GM18868 (cell line): ENCODE data around the gene NGB.

Experiments
- ATAC-seq: cut with Tn5 transposase; IDR thresholded peaks from one replicate; pipeline ENCODE4 v1.9.1; 2021; ENCODE audit warnings: mild to moderate bottlenecking, moderate library complexity; ENCODE audit not compliant: unreplicated experiment

Gene NGB

GRCh38 chr14:77238996-77239395, 32.0 kb downstream of the NGB start:
- ATAC-seq: no peak

- no peak for ATAC-seq
Observed at GRCh38 chr14:77238356-77238755, 32.6 kb downstream of the NGB start.

DNA sequence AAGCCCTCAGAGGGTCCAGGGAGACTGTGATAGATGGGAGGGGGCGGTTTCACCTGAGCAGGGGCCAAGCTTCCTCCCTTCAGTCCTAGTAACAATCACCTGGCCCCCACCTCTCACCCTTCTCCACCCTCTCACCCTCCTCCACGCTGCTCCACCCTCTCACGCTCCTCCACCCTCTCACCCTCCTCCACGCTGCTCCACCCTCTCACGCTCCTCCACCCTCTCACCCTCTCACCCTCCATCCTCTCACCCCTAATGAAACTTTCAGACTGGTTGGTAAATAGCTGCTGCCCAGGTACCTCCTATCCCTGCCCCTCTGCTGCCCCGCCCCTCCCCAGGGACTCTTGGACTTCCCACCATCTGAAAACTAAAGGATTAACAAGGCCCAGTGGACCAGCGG, 34.2 kb downstream of the NGB start:
- ATAC-seq: no peak

DNA sequence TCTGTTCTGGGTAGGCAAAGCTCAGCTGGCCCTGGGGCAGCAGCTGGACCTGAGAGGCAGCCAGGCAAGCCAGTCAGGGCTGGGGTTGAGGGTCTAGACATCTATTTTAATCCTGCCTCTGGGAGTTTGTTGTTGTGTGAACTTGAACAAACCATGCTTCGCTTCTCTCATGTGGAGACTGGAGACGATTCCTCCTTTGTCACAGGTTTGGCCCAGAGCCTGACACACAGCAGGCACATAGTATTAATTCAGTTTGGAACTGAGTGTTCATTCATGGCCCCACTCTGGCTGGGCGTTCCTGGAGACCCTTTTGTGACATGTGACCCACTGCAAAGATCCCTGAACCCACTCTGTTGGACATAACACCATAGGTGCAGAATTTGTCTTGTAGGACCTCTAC, 39.3 kb downstream of the NGB start:
- ATAC-seq: no peak

DNA sequence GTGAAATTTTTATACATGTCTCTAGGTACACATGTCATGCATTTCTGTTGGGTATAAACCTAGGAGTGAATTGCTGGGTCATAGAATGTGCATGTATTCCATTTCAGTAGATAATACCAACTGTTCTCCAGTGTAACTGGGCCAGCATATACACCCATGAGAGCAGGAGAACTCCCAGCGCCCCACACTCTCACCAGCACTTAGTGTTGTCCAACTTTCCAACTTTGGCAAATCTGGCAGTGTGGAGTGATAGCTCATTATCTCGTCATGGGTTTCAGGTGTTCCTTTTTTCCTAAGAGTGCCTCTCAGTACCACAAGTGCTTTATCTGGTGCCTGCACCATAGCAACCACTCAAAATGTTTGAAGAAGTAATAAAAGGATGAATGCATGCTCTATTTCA, 40.1 kb downstream of the NGB start:
- ATAC-seq: no peak

DNA sequence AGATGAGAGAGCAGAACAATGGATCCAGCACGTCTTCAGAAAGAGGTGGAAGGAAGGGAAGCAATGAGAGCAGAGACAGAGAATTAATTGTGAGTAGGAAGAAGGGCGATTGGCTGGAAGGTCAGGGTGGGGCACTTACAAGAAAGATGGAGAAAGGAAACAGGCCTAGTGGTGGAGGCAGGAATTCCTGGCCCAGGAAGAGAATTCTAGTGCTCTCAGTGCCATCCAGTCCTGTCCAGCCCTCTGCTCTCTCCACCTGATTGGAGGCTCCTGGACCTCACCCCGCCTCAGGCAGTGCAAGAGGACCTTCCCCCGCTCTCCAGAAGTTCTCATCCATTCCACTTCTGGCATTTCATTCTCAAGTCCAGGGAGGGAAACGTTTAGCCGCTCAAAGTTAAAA, 43.0 kb downstream of the NGB start:
- ATAC-seq: no peak

- no peak for ATAC-seq
Observed at GRCh38 chr14:77225892-77226557, 45.0 kb downstream of the NGB start.

DNA sequence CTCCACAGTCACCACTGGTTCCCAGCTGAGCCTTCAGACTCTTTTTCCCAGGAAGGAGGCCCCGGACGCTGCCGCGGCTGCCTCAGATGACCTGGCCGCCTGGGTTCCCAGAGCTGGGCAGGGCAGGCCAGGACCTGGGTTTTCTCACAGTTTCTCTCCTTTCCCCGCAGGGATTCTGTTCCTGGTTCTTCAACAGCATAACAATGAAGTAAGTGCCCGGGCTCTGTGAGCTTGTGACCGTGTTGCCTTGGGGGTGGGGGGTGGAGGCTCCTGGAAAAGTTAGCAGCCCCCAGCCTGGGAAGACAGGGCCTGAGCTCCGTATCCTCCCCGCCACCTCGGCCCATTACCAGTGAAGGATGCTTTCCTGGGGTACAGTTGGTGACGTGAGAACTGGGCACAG, 45.8 kb downstream of the NGB start:
- no peak for ATAC-seq

- no peak for ATAC-seq
Observed at GRCh38 chr14:77224212-77224611, 46.8 kb downstream of the NGB start.

GRCh38 chr14:77222546-77223225, 48.3 kb downstream of the NGB start:
- ATAC-seq: no peak

DNA sequence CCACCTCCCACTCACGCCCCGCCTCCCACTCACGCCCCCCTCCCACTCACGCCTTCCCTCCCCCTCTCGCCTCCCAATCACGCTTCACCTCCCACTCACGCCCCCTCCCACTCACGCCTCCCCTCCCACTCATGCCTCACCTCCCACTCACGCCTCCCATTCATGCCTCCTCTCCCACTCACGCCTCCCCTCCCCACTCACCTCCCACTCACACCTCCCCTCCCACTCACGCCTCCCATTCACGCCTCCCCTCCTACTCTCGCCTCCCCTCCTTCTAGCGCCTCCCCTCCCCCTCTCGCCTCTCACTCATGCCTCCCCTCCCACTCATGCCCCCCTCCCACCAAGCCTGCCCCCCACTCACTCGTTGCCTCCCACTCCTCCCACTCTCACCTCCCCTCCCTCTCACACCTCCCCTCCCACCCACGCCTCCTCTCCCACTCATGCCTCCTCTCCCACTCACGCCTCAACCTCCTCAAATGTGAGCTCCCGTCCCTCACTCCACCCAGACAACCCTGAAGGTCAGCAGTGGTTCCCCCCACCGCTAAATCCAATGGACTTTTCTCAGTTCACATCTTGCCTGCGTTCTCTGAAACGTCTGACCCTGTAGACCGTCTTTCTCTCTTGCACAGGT, 49.6 kb downstream of the NGB start:
- ATAC-seq: no peak

DNA sequence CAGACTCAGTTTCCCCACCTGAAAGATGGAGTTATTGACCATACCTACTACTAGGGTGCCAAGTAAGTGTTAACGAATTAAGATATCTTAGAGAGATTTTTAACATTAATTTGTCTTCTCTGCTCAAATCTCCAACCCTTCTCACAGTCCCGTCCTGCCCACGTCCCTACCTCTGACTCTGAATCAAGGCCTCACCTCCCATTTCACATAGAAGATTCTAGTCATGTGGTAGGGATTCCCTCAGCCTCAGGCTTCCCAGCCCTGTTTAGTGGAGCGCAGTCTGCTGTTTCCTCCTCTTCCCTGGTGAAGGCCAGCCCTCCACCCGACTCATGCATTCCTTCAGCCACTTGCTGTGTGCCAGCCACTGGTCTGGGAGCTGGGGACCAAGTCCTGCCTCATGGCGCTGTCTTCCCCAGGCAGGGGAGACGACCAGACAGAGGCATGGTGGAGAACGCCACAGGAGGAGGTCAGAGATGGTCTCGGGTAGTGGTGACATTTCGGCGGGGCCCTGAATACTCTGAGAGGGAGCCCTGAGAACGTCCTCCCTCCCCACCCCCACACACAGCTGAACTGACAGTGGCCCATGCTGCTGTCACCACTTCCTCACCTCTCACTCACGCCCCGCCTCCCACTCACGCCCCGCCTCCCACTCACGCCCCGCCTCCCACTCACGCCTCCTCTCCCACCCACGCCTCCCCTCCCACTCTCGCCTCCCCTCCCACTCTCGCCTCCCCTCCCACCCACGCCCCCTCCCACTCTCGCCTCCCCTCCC, 50.6 kb downstream of the NGB start:
- no peak for ATAC-seq

DNA sequence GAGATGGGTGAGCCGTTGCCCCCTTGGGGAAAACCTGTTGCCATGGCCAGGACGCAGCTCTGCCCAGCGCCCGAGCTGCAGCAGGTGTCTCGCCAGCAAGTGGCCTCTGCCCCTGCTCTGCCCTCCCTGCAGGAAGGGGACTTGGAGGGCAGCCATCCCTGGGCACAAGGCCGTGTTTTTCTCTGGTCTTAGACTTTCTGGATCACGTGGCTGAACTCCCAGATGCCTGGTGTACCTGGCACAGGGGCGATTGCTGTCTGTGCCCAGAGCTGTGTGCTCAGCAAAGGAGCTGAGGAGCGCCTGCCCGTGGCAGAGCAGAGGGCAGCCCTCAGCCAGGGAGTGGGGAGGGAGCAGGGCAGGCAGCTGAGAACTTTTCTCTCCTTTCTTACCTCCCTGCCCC, 51.4 kb downstream of the NGB start:
- no peak for ATAC-seq

- no peak for ATAC-seq
Observed at GRCh38 chr14:77217551-77217950, 53.5 kb downstream of the NGB start.
